Stomach (tissue), 4 donors: ENCODE measurements around the gene EDEM3.

Experiments used
- CTCF ChIP-seq, 7 experiments: fragments of 450-650 bp in 4 of 7; fragments of 200-600 bp in 3 of 7; sonication (generic) in 3 of 7; IDR thresholded peaks; one replicate each; pipeline ENCODE4 v1.5.1; 2016 to 2019; ENCODE audit warnings: antibody characterized with exemption in 7 of 7, control low read depth in 2 of 7, mild to moderate bottlenecking in 1 of 7
- POLR2A ChIP-seq, 4 donors: fragments of 450-650 bp; IDR thresholded peaks; one replicate each; pipeline ENCODE4 v1.6.1; 2016; ENCODE audit warnings: antibody characterized with exemption in 4 of 4, control low read depth in 2 of 4, mild to moderate bottlenecking in 1 of 4, moderate library complexity in 1 of 4
- POLR2AphosphoS5 ChIP-seq, 3 donors: sonication (generic); formaldehyde crosslinking; IDR thresholded peaks; one replicate each; pipeline ENCODE4 v1.6.1; 2016; ENCODE audit warnings: antibody characterized with exemption in 3 of 3

- TF ChIP-seq CTCF (IDR thresholded peaks at IDR 0.05): no peak
- TF ChIP-seq POLR2A (IDR thresholded peaks at IDR 0.05): no peak
- TF ChIP-seq POLR2AphosphoS5 (IDR thresholded peaks at IDR 0.05): no peak
These were observed 7.4 kb upstream of the EDEM3 start for GRCh38 chr1:184761969-184762485.
